ENCODE data around the gene IGFBP7.

GRCh38 chr4:57103051-57103450 lies 7.1 kb downstream of the IGFBP7 start:
- no peak for TF ChIP-seq POLR2A (IDR thresholded peaks at IDR 0.05)
- TF ChIP-seq CTCF (IDR thresholded peaks at IDR 0.05), result no peak
- no peak for TF ChIP-seq POLR2AphosphoS5 (IDR thresholded peaks at IDR 0.05; ENCODE audit: insufficient read depth in 1 of 2, low read depth in 1 of 2)

Measured in vagina (tissue), 2 donors.